Hematopoietic multipotent progenitor cell treated with erythropoietin and hydrocortisone succinate and interleukin-3 and kit ligand, for 6 days (in vitro differentiated cells): Measurements from ENCODE around the gene DNAH5.

ENCODE experiments used
- DNase-seq: peaks from one replicate; pipeline ENCODE4 v3.0.0-alpha.2; 2015

Gene DNAH5

GRCh38 chr5:13692172-13692571, 252.3 kb downstream of the DNAH5 start:
- DNase-seq, result no peak

- DNase-seq, result no peak
Observed at GRCh38 chr5:13676531-13676930, 268.0 kb downstream of the DNAH5 start.

GRCh38 chr5:13674391-13674790, 270.1 kb downstream of the DNAH5 start:
- no peak for DNase-seq

GRCh38 chr5:13673511-13673910, 271.0 kb downstream of the DNAH5 start:
- DNase-seq, result no peak

- DNase-seq, result no peak
Observed at GRCh38 chr5:13664377-13664776, 280.1 kb downstream of the DNAH5 start.

GRCh38 chr5:13662626-13663025, 281.9 kb downstream of the DNAH5 start:
- no peak for DNase-seq

- no peak for DNase-seq
Observed at GRCh38 chr5:13661272-13661671, 283.2 kb downstream of the DNAH5 start.

GRCh38 chr5:13660072-13660471, 284.4 kb downstream of the DNAH5 start:
- DNase-seq, result peak; percentile 8

GRCh38 chr5:13659391-13659790, 285.1 kb downstream of the DNAH5 start:
- no peak for DNase-seq

- DNase-seq, result no peak
Observed at GRCh38 chr5:13658761-13659160, 285.7 kb downstream of the DNAH5 start.

GRCh38 chr5:13658152-13658551, 286.3 kb downstream of the DNAH5 start:
- DNase-seq, result no peak

- no peak for DNase-seq
Observed at GRCh38 chr5:13653709-13654108, 290.8 kb downstream of the DNAH5 start.

GRCh38 chr5:13649656-13650055, 294.8 kb downstream of the DNAH5 start:
- no peak for DNase-seq

GRCh38 chr5:13648822-13649221, 295.7 kb downstream of the DNAH5 start:
- peak; percentile 1 for DNase-seq

GRCh38 chr5:13643734-13644133, 300.8 kb downstream of the DNAH5 start:
- DNase-seq, result no peak

GRCh38 chr5:13643196-13643595, 301.3 kb downstream of the DNAH5 start:
- no peak for DNase-seq
